Stomach (tissue), 4 donors: ENCODE results near the gene DYNC1LI2.

ENCODE experiments used
- CTCF ChIP-seq, 7 experiments: fragments of 450-650 bp in 4 of 7; fragments of 200-600 bp in 3 of 7; sonication (generic) in 3 of 7; IDR thresholded peaks; one replicate each; pipeline ENCODE4 v1.5.1; 2016 to 2019; ENCODE audit warnings: antibody characterized with exemption in 7 of 7, control low read depth in 2 of 7, mild to moderate bottlenecking in 1 of 7
- POLR2A ChIP-seq, 4 donors: fragments of 450-650 bp; IDR thresholded peaks; one replicate each; pipeline ENCODE4 v1.6.1; 2016; ENCODE audit warnings: antibody characterized with exemption in 4 of 4, control low read depth in 2 of 4, mild to moderate bottlenecking in 1 of 4, moderate library complexity in 1 of 4

GRCh38 chr16:66798161-66798560 lies 46.8 kb upstream of the DYNC1LI2 start:
- no peak for TF ChIP-seq CTCF (IDR thresholded peaks at IDR 0.05)
- TF ChIP-seq POLR2A (IDR thresholded peaks at IDR 0.05), result no peak
